GM18526 (cell line): ENCODE data around the gene ARID5B.

Source experiments
- POLR2A ChIP-seq: IDR thresholded peaks from 3 replicates; pipeline ENCODE4 v1.6.1; 2011; ENCODE audit not compliant: insufficient read length; ENCODE audit errors: extremely low read depth

The ARID5B gene

DNA sequence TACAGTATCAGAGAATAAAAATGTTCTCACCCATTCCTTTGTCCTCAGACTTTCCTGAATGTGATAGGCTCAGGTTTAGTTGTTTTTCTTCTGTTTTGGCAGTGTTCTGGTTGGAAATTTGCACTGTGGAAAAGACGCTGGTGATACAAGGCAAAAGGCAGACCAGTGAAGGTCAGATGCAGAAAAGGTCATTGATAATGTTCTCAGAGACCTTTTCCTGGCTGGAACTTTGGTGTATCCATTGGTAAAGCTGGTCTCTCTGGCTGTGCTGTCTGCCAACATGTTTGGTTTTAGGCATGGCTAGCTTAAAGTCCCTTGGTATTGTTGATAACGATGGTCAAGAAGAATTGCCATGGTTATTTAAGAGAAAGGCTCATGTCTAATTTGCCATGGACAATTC lies 11.5 kb downstream of the ARID5B start:
- no peak for TF ChIP-seq POLR2A

DNA sequence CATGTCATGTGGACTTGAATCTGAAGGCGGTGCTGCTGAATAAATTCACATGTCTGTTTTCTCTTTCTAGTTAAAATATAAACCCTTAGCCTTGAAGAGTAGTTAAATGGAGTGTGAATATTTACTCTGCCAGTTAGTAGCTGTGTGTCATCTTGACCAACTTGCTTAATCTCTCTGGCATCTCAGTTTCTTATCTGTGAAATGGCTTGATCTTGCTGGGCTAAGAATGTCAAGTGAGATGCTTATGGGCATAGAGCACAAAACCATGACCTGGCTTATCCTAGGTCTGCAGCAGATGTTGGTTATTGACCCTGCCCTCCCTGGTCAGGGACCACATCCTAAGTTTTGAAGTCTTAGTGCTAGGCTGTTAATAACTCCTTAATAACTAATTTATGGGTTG lies 16.6 kb downstream of the ARID5B start:
- TF ChIP-seq POLR2A = no peak

DNA sequence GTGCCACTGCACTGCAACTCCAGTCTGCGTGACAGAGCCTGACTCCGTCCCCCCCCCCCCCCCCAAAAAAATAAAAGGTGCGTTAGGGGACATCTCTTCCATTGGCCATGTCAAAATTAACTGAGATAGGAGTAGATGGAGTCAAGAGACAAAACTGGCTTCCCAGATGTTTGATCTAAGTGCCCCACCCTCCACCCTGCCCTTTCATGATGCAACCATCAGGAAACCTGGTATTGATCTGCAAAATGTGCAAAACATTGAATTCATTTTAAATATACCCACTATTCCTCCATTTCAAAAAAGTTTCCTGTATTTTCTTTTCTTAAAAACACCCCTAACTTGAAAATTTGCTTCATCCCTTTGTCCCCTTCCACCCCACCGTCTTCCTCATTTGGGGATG lies 17.5 kb downstream of the ARID5B start:
- TF ChIP-seq POLR2A = no peak

DNA sequence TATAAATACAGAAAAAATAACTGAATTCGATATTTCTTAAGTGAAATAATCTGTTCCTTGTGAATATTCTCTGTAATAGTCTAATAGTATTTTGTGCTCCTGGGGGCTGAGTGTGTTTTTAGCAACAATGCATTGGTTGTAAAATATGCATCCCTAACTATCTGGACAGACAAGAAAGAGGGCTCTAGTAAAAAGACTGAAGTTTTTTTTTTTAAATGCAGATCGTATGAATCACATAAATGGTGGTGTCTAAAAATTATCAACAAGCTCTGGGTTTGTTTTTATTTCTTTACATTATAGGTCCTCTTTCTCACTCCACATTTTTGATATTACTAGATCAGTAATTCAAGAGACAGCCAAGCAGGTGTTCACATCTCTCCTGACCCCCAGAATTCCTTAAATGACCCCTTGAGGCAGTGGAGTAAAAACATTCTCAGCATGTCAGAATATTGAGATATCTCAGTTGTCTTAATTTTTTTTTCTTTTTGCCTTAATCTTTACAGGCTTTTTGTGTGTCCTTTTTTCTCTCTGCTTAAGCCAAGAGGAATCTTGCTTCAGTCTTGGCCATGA lies 18.2 kb downstream of the ARID5B start:
- no peak for TF ChIP-seq POLR2A

DNA sequence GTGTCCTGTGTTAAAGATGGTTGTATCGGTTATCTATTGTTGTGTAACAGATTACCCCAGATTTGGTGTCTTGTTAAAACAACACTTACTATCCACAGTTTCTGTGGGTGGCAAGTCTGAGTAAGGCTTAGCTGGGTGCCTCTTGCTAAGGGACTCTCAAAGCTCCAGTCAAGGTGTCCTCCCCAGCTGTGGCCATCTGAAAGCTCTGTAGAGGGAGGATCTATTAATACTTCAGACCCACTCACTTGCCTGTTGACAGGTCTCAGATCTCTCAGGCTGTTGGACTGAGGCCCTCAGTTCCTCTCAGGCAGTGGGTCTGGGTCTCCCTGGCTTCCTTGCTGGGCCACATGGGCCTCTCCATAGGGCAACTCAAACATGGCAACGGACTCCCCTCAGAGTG lies 19.6 kb downstream of the ARID5B start:
- no peak for TF ChIP-seq POLR2A

DNA sequence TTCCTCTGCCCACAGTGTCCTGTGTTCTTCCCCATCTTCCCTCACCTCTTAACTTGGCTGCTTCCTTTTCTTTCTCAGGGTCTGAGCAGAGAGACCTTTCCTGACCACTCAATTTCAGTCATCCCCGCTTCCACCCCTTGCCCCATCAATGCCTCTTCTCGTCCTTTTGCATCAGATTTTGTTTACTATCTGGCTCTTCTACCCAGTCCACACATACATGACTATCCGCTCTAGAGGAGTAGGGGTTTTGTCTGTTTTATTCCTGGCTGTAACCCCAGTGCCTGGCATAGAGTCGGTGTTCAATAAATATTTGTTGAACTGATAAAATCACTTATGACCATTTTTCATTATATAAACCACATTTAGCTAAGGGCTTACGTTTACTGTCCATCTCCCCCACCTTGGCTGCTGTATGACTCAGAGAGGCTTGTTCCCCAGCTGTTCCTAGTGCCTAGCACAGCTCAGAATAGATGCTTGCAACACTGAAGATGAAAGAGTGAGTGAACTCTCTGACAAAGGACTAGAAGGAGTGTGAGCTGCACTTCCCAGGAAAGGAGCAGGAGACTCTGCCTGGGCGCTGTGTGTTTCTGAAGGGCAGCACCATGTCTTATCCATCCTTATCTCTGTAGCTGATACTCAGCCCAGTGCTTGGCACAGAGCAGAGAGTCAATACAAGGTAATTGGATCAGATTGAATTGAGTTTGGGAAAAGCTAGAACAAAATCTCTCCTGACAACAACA lies 21.9 kb downstream of the ARID5B start:
- TF ChIP-seq POLR2A = no peak

DNA sequence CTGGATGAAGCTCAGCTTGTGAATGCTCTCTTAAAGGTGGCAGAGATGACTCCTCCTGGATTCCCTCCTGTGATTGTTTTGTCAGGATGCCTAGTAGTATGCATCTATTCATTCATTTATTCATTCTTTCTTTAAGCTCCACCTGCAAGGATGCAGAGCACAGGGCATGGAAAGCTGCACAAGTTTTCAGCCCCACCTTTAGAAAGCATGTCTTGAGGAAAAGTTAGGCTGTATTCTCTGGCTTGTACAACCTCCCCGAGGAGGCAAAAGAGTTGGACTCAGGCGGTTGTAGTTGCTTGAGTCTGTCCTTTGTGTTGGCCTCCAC lies 22.4 kb downstream of the ARID5B start:
- no peak for TF ChIP-seq POLR2A

DNA sequence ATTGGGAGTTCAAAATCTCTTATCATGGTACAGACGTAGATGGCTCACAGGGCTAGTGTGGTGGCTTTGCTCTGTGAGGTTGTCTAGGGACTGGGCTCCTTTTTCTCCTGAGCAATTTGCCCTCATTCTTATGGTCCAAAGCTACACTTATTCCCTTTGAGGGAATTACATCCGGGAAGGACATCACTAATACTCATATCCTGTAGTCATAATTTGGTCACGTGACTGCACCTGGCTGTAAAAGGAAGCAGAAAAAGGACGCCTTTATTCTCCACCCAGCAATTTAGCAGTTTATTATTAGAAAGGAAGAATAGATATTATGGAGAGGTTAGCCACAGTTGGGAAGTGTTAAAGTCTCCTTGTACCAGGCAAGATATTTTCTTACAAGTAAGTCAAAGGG lies 28.1 kb downstream of the ARID5B start:
- TF ChIP-seq POLR2A = no peak

DNA sequence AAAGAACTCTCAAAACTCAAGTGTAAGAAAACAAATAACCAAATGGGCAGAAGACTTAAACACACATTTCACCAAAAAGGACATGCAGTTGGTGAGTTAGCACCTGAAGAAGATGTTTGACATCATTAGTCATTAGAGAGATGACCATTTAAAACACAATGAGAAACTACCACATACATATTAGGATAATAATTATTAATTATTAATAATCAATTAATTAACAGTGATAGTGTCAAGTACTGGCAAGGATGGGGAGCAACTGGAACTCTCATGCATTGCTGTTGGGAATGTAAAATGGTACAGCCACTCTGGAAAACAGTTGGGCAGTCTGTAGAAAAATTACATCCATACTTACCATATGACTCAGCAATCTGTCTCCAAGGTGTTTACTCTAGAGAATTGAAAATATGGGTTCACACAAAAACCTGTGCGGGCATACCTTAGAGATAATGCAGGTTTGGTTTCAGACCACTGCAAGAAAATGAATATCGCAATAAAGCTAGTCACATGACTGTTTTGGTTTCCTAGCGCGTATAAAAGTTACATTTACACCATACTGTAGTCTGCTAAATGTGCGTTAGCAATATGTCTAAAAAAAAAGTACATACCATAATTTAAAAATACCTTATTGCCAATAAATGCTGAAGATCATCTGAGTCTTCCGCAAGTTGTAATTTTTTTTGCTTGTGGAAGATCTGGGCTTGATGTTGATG lies 30.3 kb downstream of the ARID5B start:
- no peak for TF ChIP-seq POLR2A

DNA sequence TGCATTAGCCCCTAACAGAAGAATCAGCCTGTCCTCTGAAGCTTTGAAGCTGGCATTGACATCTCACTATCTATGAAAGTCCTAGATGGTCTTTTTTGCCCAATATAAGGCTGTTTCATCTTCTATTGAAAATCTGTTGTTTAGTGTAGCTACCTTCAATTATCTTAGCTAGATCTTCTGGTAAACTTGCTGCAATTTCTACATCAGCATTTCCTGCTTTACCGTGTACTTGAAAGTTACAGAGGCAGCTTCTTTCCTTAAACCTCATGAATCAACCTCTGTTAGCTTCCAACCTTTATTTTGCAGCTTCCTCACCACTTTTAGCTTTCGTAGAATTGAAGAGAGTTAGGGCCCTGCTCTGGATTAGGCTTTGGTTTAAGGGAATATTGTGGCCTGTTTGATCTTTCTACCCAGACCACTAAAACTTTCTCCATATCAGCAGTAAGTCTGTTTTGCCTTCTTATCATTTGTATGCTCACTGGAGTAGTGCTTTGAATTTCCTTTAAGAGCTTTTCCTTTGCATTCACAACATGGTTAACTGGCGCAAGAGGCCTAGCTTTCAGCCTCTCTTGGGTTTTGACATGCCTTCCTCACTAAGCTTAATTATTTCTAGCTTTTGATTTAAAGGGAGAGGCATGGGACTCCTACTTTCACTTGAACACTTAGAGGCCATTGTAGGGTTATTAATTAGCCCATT lies 32.5 kb downstream of the ARID5B start:
- TF ChIP-seq POLR2A = no peak

DNA sequence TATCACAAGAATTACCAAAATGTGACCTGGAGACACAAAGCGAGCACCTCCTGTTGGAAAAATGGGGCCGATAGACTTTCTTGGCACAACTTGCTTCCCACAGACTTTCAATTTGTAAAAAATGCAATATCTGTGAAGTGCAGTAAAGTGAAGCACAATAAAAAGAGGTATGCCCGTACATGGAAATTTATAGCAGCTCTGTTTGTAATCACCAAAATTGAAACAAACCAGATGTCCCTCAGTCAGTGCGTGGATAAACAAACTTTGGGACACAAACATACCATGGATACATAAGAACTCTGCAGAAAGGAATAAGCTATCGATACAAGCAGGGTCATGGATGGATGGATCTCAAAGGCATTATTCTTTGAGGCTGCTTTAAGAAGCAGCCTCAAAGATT lies 33.6 kb downstream of the ARID5B start:
- TF ChIP-seq POLR2A = no peak

DNA sequence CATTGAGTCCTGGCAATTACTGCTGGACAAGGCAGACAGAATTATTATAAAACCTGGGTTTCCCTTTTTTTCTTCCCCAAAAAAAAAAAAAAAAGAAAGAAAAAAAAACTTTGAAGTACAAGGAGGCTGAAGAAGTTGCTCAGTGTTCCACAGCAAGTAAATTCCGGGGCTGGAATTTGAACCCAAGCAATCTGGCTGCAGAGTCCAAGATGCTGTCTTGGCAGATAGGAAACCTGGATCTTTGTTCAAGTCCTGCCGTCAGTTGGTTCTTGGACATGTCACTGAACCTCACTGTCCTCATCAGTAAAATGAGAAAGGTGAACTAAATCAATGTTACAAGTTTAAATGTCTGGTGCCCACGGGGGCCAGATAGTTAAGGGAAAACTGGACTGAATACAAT lies 35.3 kb downstream of the ARID5B start:
- no peak for TF ChIP-seq POLR2A

DNA sequence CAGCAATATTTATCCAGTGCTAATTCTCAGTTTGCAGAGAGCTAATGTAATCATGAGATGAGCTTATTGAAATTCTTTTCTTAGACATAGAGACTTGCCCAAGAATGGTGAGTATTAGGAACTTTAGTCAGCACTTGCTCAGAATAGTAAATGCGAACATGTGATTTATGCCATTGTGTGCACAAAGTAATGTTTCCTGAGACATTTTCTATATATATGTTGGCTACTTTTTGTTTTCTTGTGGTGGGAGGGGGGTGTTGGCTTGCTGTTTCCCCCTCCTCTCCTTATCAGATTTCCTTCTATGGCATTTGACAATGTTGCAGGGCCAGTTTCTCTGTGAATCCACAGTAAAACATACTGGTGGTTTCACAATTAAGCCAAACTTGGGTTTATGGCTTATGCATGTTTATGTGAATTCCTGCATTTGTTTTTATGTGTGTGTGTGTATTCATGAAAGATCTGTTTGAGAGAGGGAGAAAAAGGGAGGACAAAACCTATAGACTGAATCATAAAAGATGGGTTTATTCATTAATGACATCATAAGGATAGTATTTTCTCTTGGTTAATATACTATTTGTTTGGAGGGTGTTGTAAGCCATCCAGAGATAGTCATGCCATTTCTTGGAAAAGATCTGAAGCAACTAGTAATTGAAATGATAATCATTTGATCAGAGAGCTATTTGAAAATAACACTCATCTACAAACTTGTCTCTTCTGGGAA lies 36.3 kb downstream of the ARID5B start:
- no peak for TF ChIP-seq POLR2A

DNA sequence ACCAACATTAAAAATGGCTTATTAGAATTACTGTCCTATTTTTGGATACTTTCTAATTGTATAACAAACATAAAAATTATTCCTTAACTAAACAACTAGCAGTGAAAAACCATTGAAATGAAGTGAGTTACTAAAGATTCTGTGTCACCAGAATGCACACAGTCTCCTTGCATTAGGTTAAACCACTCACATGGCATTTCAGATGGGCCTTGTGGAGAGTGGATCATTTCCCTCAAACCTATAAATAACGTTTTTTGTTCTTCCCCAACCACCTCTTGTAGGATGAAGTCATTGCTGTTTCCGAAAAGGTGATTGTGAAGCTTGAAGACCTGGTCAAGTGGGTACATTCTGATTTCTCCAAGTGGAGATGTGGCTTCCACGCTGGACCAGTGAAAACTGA lies 38.4 kb downstream of the ARID5B start:
- no peak for TF ChIP-seq POLR2A

DNA sequence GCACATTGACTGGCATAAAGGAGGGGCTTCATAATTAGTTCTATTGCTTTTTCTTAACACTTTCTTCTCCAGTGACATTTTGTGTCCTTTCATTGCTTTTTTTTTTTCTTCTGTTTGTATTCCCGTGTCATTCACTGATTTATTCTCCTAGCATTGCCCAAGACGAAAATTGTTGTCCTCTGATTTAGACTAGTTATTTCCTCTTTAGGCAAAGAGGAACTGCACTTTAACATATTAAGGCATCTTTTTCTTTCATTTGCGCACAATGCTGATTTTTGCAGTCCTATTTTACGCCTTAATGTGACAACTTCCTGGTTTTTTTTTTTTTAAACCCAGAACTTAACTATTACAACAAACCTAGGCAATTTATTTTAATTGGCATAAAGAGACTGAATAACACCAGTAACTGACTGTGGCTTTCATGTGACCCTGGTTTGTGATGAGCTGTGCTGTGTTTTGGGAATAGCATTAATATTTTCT lies 39.7 kb downstream of the ARID5B start:
- no peak for TF ChIP-seq POLR2A

DNA sequence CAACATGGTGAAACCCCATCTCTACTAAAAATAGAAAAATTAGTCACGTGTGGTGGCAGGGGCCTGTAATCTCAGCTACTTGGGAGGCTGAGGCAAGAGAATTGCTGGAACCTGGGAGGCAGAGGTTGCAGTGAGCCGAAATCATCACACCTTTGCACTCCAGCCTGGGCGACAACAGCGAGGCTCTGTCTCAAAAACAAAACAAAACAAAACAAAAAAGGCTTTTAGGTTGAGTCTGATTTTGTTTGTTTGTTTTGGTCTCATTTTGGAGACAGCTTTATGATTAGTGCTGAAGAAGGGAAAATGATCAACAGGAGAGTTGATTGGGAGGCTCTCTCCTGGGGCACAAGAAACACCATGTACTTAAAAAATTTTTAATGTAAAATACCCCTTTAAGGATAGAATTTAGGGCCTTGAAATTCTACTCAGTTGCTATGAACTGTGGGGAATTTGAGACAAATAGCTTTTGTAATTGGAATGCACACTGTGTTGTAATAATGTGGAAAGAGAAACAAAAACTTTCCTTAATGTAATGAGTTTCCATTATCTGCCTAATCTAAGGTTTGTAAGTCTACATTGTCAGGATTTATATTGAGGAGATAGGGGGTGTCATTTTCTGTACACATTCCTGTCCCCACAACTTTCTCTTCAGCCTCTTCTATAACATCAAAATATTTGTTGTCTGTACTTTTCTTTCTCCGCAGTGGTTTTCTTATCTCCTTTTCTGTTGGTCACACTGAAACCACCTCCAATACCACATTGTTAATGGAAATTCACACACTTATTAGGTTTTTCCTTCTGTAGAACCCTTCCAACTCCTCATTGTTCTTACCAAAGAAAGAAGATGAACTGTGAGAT lies 41.3 kb downstream of the ARID5B start:
- TF ChIP-seq POLR2A = no peak
